GM21390 (cell line): ENCODE results near the gene FUT6.
"Not testable (repeated sequence)": the region's sequence is repeated elsewhere in the genome, so short reads cannot be mapped to it uniquely, and the experiment has no call there.

Source experiments
- ATAC-seq: cut with Tn5 transposase; IDR thresholded peaks from one replicate; pipeline ENCODE4 v1.9.1; 2021; ENCODE audit not compliant: unreplicated experiment

The FUT6 gene

GRCh38 chr19:5839065-5840017 is at the start of gene FUT6:
Gene FUT6 (minus strand): TSS chr19:5839702. CDS start chr19:5832567, 7,135 bp downstream.
- ATAC-seq: no peak

DNA sequence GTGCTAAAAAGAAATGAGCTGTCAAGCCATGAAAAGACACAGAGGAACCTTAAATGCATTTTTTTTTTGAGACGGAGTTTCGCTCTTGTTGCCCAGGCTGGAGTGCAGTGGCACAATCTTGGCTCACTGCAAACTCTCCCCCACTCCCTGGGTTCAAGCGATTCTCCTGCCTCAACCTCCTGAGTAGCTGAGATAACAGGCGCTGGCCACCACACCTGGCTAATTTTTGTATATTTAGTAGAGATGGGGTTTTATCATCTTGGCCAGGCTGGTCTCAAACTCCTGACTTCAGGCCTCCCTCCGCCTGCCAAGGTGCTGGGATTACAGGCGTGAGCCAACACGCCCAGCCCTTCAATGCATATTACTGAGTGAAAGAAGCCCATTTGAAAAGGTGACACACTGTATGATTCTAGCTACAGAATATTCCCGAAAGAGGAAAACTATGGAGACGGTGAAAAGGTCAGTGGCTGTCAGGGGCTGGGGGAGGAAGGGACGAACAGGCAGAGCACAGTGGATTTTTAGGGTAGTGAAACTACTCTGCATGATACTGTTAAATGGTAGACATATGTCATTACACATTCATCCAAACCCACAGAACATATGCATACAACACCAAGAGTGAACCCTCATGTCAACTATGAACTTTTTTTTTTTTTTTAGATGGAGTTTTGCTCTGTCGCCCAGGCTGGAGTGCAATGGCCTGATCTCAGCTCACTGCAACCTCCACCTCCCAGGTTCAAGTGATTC is 44.7 kb upstream of the FUT6 start:
- not testable (repeated sequence) for ATAC-seq

- not testable (repeated sequence) for ATAC-seq
These were observed 43.8 kb upstream of the FUT6 start for GRCh38 chr19:5883157-5883873.

DNA sequence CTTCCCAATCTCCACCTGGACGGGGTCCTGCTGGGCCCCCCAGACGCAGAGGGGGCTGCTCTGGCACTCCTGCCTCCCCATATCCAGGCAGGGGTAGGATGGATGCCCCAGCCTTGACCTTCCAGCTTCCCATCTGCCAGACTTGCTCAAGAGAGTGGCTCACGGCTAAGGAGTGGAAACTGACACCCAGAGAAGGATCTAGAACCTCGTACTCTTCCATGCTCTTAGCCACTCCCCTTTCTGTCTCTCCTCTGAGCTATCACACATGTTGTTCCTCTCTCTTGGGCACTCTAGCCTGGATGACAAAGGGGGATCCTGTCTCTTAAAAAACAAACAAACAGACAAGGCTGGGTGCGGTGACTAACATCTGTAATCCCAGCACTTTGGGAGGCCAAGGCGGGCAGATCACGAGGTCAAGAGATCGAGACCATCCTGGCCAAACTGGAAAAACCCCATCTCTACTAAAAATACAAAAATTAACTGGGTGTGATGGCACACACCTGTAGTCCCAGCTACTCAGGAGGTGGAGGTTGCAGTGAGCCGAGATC is 43.0 kb upstream of the FUT6 start:
- ATAC-seq: no peak

GRCh38 chr19:5881543-5882299 is 42.2 kb upstream of the FUT6 start:
- no peak for ATAC-seq

DNA sequence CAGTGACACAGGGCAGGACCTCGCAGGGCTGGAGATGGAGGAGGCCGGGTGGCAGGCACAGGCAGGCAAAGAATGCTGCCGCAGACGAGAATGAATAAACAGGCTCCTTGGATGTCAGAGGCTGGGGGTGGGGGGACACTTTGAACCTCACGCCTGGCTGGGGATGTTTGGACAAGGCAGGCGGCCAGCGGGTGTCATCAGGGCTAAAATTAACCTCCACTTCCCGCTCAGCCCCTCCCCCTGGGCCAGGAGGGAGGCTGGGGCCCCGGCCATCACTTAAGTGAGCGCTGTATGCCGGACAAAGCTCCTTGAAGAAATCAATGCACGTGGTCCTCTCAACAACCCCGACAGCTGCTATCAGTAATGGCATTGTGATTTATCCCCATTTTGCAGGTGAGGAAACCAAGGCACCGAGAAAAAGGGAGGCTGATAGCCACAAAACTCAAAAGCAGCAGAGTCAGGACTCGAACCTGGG is 41.1 kb upstream of the FUT6 start:
- no peak for ATAC-seq

DNA sequence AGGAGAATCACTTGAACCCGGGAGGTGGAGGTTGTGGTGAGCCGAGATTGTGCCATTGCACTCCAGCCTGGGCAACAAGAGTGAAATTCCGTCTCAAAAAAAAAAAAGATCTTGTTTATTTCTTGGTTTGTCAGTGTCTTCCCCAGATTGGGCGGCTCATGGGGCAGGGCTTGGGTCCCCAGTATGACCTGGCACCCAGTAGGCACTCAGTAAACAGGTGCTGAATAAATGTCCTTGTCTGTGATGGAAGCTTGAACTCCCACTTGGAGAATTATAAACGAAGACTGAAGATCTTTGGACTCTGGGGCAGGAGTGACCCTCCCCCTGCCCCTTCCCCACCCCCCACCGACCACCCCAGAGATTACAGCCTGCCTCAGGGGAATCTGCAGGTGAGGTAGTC is 40.7 kb upstream of the FUT6 start:
- no peak for ATAC-seq

GRCh38 chr19:5877882-5878281 is 38.4 kb upstream of the FUT6 start:
- ATAC-seq: no peak

- ATAC-seq: no peak
These were observed 37.9 kb upstream of the FUT6 start for GRCh38 chr19:5877427-5877826.

GRCh38 chr19:5874496-5874895 is 35.0 kb upstream of the FUT6 start:
- not testable (repeated sequence) for ATAC-seq

DNA sequence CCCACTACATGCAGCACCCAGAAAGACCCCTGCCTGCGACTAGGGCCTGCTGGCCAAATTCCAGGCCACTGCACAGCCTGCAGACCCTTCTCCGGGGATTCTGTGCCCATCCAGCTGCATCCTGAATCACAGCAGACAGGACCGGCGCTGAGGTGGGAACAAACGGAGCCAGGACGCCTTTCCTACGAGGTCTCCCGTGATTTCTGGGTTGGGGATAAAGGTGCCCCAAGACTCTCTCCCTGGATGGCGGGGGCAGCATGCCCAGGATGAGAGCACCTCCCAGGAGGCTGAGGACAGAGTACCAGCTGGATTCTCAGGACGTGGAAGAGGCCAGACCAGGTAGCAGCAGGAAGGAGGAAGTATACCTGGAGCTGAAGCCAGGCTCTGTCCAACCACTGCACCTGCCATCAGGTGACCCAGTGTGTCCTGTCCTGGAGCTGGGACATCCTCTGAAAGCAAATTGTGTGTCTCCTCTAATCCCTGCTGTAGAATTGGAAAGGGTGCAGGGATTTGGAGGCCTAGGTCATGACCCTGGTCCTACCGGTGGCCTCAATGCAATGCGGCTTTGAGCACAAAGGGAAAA is 34.2 kb upstream of the FUT6 start:
- no peak for ATAC-seq

GRCh38 chr19:5870986-5871394 is 31.5 kb upstream of the FUT6 start:
- no peak for ATAC-seq

DNA sequence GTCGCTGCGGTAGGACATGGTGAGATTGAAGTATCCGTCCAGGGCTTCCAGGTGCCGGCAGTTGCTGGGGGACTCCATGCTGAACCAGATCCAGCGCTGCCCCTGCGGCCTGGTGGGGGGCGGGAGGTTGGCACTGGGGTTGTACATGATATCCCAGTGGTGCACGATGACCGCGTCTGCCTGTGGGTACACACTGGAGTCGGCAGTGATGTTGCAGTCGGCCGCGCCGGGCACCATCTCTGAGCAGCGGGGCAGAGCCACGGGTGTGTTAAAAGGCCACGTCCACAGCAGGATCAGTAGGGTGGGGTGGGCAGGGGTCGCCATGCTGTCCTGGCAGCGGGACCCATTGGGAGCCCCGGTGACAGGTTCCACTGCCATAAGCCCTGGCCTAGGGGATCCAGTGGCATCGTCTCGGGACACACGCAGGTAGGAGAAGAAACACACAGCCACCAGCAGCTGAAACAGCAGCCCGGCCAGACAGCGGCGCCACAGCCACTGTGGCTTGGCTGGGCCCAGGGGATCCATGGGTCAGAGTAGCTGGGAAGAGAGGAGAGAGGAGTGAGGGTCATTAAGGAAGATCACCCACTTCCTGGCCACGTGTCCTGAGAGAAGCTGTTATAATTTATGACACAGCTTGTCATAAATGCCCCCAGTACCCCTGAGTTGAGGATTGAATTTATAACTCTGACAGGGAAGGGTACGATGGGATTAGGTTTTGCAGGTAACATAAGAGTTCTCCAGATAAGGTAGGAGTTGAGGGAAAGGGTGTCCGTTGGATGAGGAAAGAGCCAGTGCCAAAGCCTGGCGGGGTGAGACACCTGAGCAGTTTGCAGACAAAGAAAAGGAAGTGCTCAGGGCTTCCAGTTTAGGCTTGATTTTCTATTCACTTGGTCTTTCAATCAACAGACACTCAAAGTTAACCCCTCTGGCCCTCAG is 28.0 kb upstream of the FUT6 start:
- ATAC-seq: no peak

DNA sequence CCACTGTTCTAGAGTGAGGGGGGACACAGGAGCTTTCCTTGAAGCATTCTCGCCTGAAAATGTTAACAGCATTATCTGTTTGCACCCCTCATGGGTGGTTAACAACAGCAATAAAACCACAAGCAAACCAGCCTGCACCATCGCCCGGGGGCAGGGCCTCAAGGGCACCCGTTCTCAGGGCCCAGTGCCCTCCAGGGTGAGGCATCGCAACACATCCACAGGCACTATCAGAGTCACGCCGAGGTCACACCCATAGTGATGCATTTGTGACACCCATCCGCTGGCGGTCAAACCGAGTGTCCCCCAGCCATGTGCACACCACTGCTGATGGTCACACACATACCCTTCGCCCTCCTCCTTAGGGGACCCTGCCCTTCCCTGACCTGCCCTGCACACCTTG is 26.3 kb upstream of the FUT6 start:
- ATAC-seq: no peak

GRCh38 chr19:5864725-5865486 is 25.4 kb upstream of the FUT6 start:
- ATAC-seq: no peak

- no peak for ATAC-seq
These were observed 24.7 kb upstream of the FUT6 start for GRCh38 chr19:5864013-5864720.

DNA sequence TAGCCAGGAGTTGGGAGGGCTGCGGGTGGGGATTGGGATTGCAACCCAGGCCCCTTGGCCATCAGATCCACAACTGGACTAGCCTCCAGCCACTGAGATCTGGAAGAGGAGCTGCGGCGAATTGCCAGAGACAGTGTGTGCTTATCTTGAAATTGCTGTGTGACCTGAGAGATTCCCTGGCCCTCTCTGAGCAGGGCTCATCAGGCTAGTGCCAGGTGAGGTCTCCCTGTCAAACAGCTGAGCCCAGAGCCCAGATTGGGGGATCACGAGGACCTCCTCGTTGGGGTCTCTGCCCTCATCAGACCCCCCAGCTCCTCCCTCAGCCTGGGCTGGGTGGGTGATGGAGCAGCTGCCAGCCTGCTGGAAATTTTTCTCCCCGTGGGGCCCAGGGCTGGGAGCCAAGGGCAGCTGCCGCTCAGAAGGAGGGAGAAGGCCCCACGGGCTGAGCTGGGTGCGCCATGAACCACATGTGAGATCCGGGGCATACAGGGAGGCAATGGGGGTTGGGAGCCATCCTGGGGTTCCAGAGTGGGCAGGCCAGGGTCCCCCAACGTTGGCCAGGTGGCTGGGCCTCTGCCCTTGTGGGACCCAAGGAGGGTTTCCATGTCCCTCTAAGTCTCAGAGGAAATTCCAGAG is 23.6 kb upstream of the FUT6 start:
- ATAC-seq: no peak
